Panc1 (cell line): ENCODE measurements around the gene CYP2J2. TPM values are rescaled to one million over a fixed set of nuclear protein-coding genes. Genes with fewer than 3 reads are reported as not detected.

Source experiments
- ATAC-seq: fragments of 200-7000 bp; cut with Tn5 transposase; 2 replicates; pipeline ENCODE4 v1.9.1; 2020; ENCODE audit warnings: mild to moderate bottlenecking, moderate library complexity
- BruUV-seq: library from RNA; stranded (reverse); fragments of 400-500 nt; replicated peaks from 2 replicates; lab custom pipeline; 2021; lab: Mats Ljungman, UMichigan
- CTCF ChIA-PET: fragments of 300-600 bp; sonication (Branson Sonifier 250); formaldehyde crosslinking; loops from one replicate; lab custom pipeline; 2022; ENCODE audit warnings: antibody characterized with exemption; lab: Charles Lee
- POLR2A ChIA-PET: fragments of 300-600 bp; sonication (Branson Sonifier 250); formaldehyde crosslinking; loops from one replicate; lab custom pipeline; 2022; ENCODE audit warnings: antibody characterized with exemption; lab: Charles Lee
- DNase-seq: peaks from one replicate; pipeline ENCODE4 v3.0.0-alpha.2; 2010; ENCODE audit warnings: low read depth, low spot score
- H3K27ac ChIP-seq: 2 replicates; pipeline ENCODE4 v1.5.1; 2011; ENCODE audit warnings: mild to moderate bottlenecking, low read length, inconsistent platforms
- H3K27me3 ChIP-seq: fragments of 200-500 bp; sonication (Bioruptor generic); 2 replicates; pipeline ENCODE4 v1.6.0; 2014; ENCODE audit warnings: low read length, inconsistent platforms; ENCODE audit not compliant: control insufficient read depth, insufficient read depth
- H3K36me3 ChIP-seq: fragments of 200-500 bp; sonication (Bioruptor generic); 2 replicates; pipeline ENCODE4 v1.5.1; 2014; ENCODE audit warnings: inconsistent platforms, mild to moderate bottlenecking, low read length, moderate library complexity; ENCODE audit not compliant: control insufficient read depth, insufficient read depth
- H3K4me1 ChIP-seq: 2 replicates; pipeline ENCODE4 v1.5.1; 2011; ENCODE audit warnings: inconsistent platforms, mild to moderate bottlenecking, low read length, moderate library complexity; ENCODE audit not compliant: control insufficient read depth, insufficient read depth
- H3K4me3 ChIP-seq, 2 experiments: 2 replicates each; pipeline ENCODE4 v1.5.1; 2011 to 2012; ENCODE audit warnings: low read depth in 2 of 2, low read length in 2 of 2, mild to moderate bottlenecking in 2 of 2, inconsistent platforms in 1 of 2, moderate library complexity in 1 of 2
- H3K9me3 ChIP-seq: fragments of 200-500 bp; sonication (Bioruptor generic); 2 replicates; pipeline ENCODE4 v1.5.1; 2014; ENCODE audit warnings: low read depth, mild to moderate bottlenecking, inconsistent platforms, low read length, moderate library complexity; ENCODE audit not compliant: control insufficient read depth, insufficient read depth
- POLR2AphosphoS5 ChIP-seq: IDR thresholded peaks from 2 replicates; pipeline ENCODE4 v1.6.1; 2012; ENCODE audit warnings: mild to moderate bottlenecking, low read depth, low read length, moderate library complexity
- REST ChIP-seq, 2 experiments: IDR thresholded peaks; 2 replicates each; pipeline ENCODE4 v1.6.1; 2011 to 2012; ENCODE audit warnings: low read depth in 2 of 2, control low read depth in 1 of 2, low read length in 1 of 2, mild to moderate bottlenecking in 1 of 2, moderate library complexity in 1 of 2; ENCODE audit not compliant: insufficient read depth in 1 of 2
- SIN3A ChIP-seq: IDR thresholded peaks from 2 replicates; pipeline ENCODE4 v1.6.1; 2012; ENCODE audit warnings: low read depth, mild to moderate bottlenecking, low read length, moderate library complexity, borderline replicate concordance; ENCODE audit not compliant: insufficient read depth
- TCF7L2 ChIP-seq: IDR thresholded peaks from 2 replicates; pipeline ENCODE4 v1.6.1; 2011; ENCODE audit warnings: mild to moderate bottlenecking, low read depth, low read length, inconsistent platforms
- in situ Hi-C: cut with HindIII; loops from 2 replicates; pipeline ENCODE4 v1.10.0; 2016; ENCODE audit warnings: low sequenced_read_pairs, low pct_unique_long_range_greater_than_20kb
- intact Hi-C: fragments of 100-400 bp; cut with micrococcal nuclease; formaldehyde crosslinking; loops from one replicate; pipeline ENCODE4 v1.10.0; 2022; ENCODE audit not compliant: unreplicated experiment
- total RNA-seq: library from RNA; stranded (reverse); gene quantifications from one replicate; pipeline ENCODE4 v1.2.1, GENCODE V29; 2021; ENCODE audit not compliant: unreplicated experiment
- TF ChIP-seq, protein P1 (sequence below): fragments of 450-650 bp; IDR thresholded peaks from 2 replicates; pipeline ENCODE4 v1.5.1; 2017; ENCODE audit warnings: mild to moderate bottlenecking

The CYP2J2 gene
- total RNA-seq, 1 experiment from 2014 or later: not detected

DNA sequence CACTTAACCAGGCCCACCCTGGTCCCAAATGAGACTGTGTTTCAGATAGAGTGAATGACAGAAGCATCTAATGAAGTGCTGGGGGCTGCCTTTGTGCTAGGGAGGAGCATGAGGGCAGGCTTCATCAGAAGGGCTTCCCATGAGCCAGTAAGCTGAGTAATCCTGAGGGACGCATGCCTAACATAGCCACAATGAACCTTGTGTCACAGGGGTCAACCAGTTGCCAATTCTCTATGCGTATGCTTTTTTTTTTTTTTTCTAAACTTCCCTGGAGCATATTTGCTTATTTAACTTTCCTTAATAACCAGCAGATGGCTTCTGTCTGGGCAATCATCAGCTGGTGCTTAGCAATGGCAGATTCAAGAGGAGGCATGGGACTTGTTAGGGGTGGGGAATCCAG lies 25.5 kb upstream of the CYP2J2 start:
- no peak overlapping the region for H3K27ac ChIP-seq
- H3K27me3 ChIP-seq: no peaks in the 10 kb centered on the region
- H3K4me1 ChIP-seq: no peaks in the 10 kb centered on the region
- H3K36me3 ChIP-seq: no peaks in the 10 kb centered on the region; the same call in 1 of the 2 replicates
- DNase-seq (no peak), ATAC-seq (no peak)
- H3K4me3 ChIP-seq: no peak overlapping the region
- no TSS peak for BruUV-seq
- no peaks in the 10 kb centered on the region for H3K9me3 ChIP-seq
- CTCF ChIA-PET: no interaction called here
- no peak for TF ChIP-seq TCF7L2
- no peak for TF ChIP-seq POLR2AphosphoS5
- TF ChIP-seq, protein P1, sequence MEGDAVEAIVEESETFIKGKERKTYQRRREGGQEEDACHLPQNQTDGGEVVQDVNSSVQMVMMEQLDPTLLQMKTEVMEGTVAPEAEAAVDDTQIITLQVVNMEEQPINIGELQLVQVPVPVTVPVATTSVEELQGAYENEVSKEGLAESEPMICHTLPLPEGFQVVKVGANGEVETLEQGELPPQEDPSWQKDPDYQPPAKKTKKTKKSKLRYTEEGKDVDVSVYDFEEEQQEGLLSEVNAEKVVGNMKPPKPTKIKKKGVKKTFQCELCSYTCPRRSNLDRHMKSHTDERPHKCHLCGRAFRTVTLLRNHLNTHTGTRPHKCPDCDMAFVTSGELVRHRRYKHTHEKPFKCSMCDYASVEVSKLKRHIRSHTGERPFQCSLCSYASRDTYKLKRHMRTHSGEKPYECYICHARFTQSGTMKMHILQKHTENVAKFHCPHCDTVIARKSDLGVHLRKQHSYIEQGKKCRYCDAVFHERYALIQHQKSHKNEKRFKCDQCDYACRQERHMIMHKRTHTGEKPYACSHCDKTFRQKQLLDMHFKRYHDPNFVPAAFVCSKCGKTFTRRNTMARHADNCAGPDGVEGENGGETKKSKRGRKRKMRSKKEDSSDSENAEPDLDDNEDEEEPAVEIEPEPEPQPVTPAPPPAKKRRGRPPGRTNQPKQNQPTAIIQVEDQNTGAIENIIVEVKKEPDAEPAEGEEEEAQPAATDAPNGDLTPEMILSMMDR: no peak
- TF ChIP-seq SIN3A: no peak
- TF ChIP-seq REST (IDR thresholded peaks at IDR 0.05; ENCODE audit: insufficient read depth in 1 of 2, low read depth in 2 of 2, low read length in 1 of 2): no peak
- intact Hi-C loops: no loop called here
- POLR2A ChIA-PET: no interaction called here
- in situ Hi-C loops: no loop called here

DNA sequence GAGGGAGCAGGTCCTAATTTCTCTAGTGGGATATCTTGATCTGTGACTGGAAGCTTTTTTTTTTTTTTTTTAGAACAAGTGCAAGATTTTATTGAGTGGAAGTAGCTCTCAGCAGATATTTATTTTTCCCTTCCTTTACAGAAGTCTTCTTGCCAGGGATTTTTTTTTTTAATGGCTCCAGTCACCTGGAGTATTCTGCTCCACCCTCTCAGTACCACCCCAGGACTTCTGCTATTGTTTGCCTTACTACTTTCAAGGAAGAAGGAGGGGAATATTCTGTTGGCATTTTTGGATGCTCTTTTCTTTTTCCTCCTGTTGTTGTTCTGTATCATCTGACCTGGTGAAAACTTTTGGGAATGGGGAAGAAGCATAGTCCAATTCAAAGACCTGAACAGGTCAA lies 23.1 kb upstream of the CYP2J2 start:
- no peaks in the 10 kb centered on the region for H3K9me3 ChIP-seq
- H3K27ac ChIP-seq: no peak overlapping the region
- no peak for ATAC-seq
- TF ChIP-seq, protein P1: no peak
- no peak for TF ChIP-seq POLR2AphosphoS5
- TF ChIP-seq TCF7L2: no peak
- TF ChIP-seq REST (IDR thresholded peaks at IDR 0.05; ENCODE audit: insufficient read depth in 1 of 2, low read depth in 2 of 2, low read length in 1 of 2): no peak
- no peak for TF ChIP-seq SIN3A
- H3K4me1 ChIP-seq: no peaks in the 10 kb centered on the region
- in situ Hi-C loops: no loop called here
- ChIA-PET CTCF (no interaction called here), POLR2A (interaction anchor here (0.7 kb wide), 1 partner anchor 166 kb away, joined by 8 read pairs; no protein-coding TSS in a partner anchor)
- no peak overlapping the region for H3K4me3 ChIP-seq
- BruUV-seq: no TSS peak
- intact Hi-C loops: loop anchor here (5.0 kb wide), 1 partner anchor 167 kb away; no protein-coding TSS in a partner anchor
- H3K36me3 ChIP-seq: no peaks in the 10 kb centered on the region; the same call in 1 of the 2 replicates
- DNase-seq: no peak
- no peaks in the 10 kb centered on the region for H3K27me3 ChIP-seq
